HG02938 (cell line): ENCODE measurements around the gene ADAMTS17.

ENCODE experiments used
- ATAC-seq: cut with Tn5 transposase; IDR thresholded peaks from one replicate; pipeline ENCODE4 v1.9.1; 2021; ENCODE audit warnings: mild to moderate bottlenecking, moderate library complexity; ENCODE audit not compliant: unreplicated experiment

The ADAMTS17 gene

GRCh38 chr15:100278596-100279380 is 63.0 kb downstream of the ADAMTS17 start:
- no peak for ATAC-seq

GRCh38 chr15:100277087-100277855 is 64.5 kb downstream of the ADAMTS17 start:
- ATAC-seq: no peak

GRCh38 chr15:100276506-100276905 is 65.3 kb downstream of the ADAMTS17 start:
- ATAC-seq: no peak

- ATAC-seq: no peak
Measured at GRCh38 chr15:100275641-100276040, 66.1 kb downstream of the ADAMTS17 start.

- ATAC-seq: no peak
Measured at GRCh38 chr15:100269831-100270230, 71.9 kb downstream of the ADAMTS17 start.

GRCh38 chr15:100266166-100266565 is 75.6 kb downstream of the ADAMTS17 start:
- no peak for ATAC-seq

GRCh38 chr15:100265641-100266035 is 76.1 kb downstream of the ADAMTS17 start:
- no peak for ATAC-seq

GRCh38 chr15:100264994-100265640 is 76.7 kb downstream of the ADAMTS17 start:
- no peak for ATAC-seq

- ATAC-seq: no peak
Measured at GRCh38 chr15:100263721-100264455, 77.9 kb downstream of the ADAMTS17 start.

- ATAC-seq: no peak
Measured at GRCh38 chr15:100263031-100263430, 78.7 kb downstream of the ADAMTS17 start.

GRCh38 chr15:100261302-100262240 is 80.2 kb downstream of the ADAMTS17 start:
- no peak for ATAC-seq

- no peak for ATAC-seq
Measured at GRCh38 chr15:100259266-100259665, 82.5 kb downstream of the ADAMTS17 start.

- no peak for ATAC-seq
Measured at GRCh38 chr15:100256970-100257650, 84.7 kb downstream of the ADAMTS17 start.

GRCh38 chr15:100256101-100256969 is 85.4 kb downstream of the ADAMTS17 start:
- no peak for ATAC-seq

- no peak for ATAC-seq
Measured at GRCh38 chr15:100255644-100256043, 86.1 kb downstream of the ADAMTS17 start.

- no peak for ATAC-seq
Measured at GRCh38 chr15:100254691-100255090, 87.1 kb downstream of the ADAMTS17 start.

GRCh38 chr15:100254285-100254684 is 87.5 kb downstream of the ADAMTS17 start:
- ATAC-seq: no peak

- no peak for ATAC-seq
Measured at GRCh38 chr15:100253640-100254039, 88.1 kb downstream of the ADAMTS17 start.
